SK-N-SH (cell line): ENCODE results near the gene NANS. TPM values are rescaled to one million over a fixed set of nuclear protein-coding genes. Genes with fewer than 3 reads are reported as not detected.

Experiments used
- CTCF ChIA-PET: fragments of 300-600, 350-600 bp; formaldehyde crosslinking; extraction: SDS; loops from one replicate; lab custom pipeline; 2021; lab: Yijun Ruan, JAX
- POLR2A ChIA-PET: fragments of 350-600 bp; sonication (Branson Sonifier 250); formaldehyde crosslinking; extraction: SDS; loops from one replicate; lab custom pipeline; 2020; ENCODE audit warnings: antibody characterized with exemption, inconsistent platforms; lab: Yijun Ruan, JAX
- DNase-seq: peaks from one replicate; pipeline ENCODE4 v3.0.0; 2012
- H2AFZ ChIP-seq: fragments of 200-600 bp; sonication (generic); 2 replicates; pipeline ENCODE4 v1.8.1; 2016; ENCODE audit warnings: antibody characterized with exemption, mild to moderate bottlenecking, low read depth
- H3F3A ChIP-seq: fragments of 200-600 bp; sonication (generic); replicated peaks from 2 replicates; pipeline ENCODE3; 2016; ENCODE audit warnings: antibody characterized with exemption, mild to moderate bottlenecking; ENCODE audit not compliant: insufficient read depth
- H3K27ac ChIP-seq, 2 experiments: fragments of 200-500 bp in 1 of 2; fragments of 200-600 bp in 1 of 2; sonication (Bioruptor generic) in 1 of 2; sonication (generic), shearing (Covaris generic) in 1 of 2; 2 replicates each; pipeline versions ENCODE4 v1.5.1 to v1.6.1; 2014 to 2016; ENCODE audit warnings: low read depth in 2 of 2, inconsistent platforms in 1 of 2, low read length in 1 of 2, mild to moderate bottlenecking in 1 of 2, mixed read lengths in 1 of 2
- H3K27me3 ChIP-seq: fragments of 200-600 bp; sonication (generic), shearing (Covaris generic); 2 replicates; pipeline ENCODE4 v1.6.1; 2016; ENCODE audit warnings: mixed run types; ENCODE audit not compliant: insufficient read depth
- H3K36me3 ChIP-seq, 2 experiments: fragments of 200-500 bp in 1 of 2; fragments of 200-600 bp in 1 of 2; sonication (Bioruptor generic) in 1 of 2; sonication (generic) in 1 of 2; replicated peaks in 1 of 2; 2 replicates each; pipeline versions ENCODE3 to v1.5.1; 2014 to 2016; ENCODE audit warnings: low read length in 1 of 2, mild to moderate bottlenecking in 1 of 2; ENCODE audit not compliant: insufficient read depth in 2 of 2, control insufficient read depth in 1 of 2
- H3K4me1 ChIP-seq, 2 experiments: fragments of 200-500 bp in 1 of 2; fragments of 200-600 bp in 1 of 2; sonication (Bioruptor generic) in 1 of 2; sonication (generic), shearing (Covaris generic) in 1 of 2; 2 replicates each; pipeline versions ENCODE4 v1.5.1 to v1.6.1; 2014 to 2016; ENCODE audit warnings: low read depth in 1 of 2, low read length in 1 of 2, mixed run types in 1 of 2; ENCODE audit not compliant: insufficient read depth in 2 of 2, control insufficient read depth in 1 of 2
- H3K4me2 ChIP-seq: fragments of 200-600 bp; sonication (generic), shearing (Covaris generic); 2 replicates; pipeline ENCODE4 v1.6.1; 2017; ENCODE audit warnings: mixed run types
- H3K4me3 ChIP-seq, 2 experiments: fragments of 200-500 bp in 1 of 2; fragments of 200-600 bp in 1 of 2; sonication (Bioruptor generic) in 1 of 2; sonication (generic), shearing (Covaris generic) in 1 of 2; 2 replicates each; pipeline versions ENCODE4 v1.5.1 to v1.8.1; 2014 to 2016; ENCODE audit warnings: low read depth in 2 of 2, inconsistent platforms in 1 of 2, low read length in 1 of 2, mild to moderate bottlenecking in 1 of 2, mixed read lengths in 1 of 2, moderate library complexity in 1 of 2
- H3K79me2 ChIP-seq: fragments of 200-600 bp; sonication (generic); 2 replicates; pipeline ENCODE4 v1.8.1; 2017; ENCODE audit warnings: mild to moderate bottlenecking; ENCODE audit not compliant: insufficient read depth
- H3K9ac ChIP-seq: fragments of 200-600 bp; sonication (generic); 2 replicates; pipeline ENCODE4 v1.6.1; 2017; ENCODE audit warnings: mixed run types
- H3K9me2 ChIP-seq: fragments of 200-600 bp; sonication (generic); 2 replicates; pipeline ENCODE4 v1.6.1; 2017; ENCODE audit warnings: mixed run types
- H3K9me3 ChIP-seq: fragments of 200-600 bp; sonication (generic); 2 replicates; pipeline ENCODE4 v1.6.1; 2017; ENCODE audit warnings: mixed run types, mild to moderate bottlenecking, moderate library complexity
- H4K20me1 ChIP-seq: fragments of 200-600 bp; sonication (generic); 2 replicates; pipeline ENCODE4 v1.6.1; 2017; ENCODE audit warnings: mild to moderate bottlenecking, mixed run types; ENCODE audit not compliant: insufficient read depth
- EP300 ChIP-seq, 2 experiments: IDR thresholded peaks; 2 replicates each; pipeline versions ENCODE4 v1.4.0 to v1.6.1; 2012; ENCODE audit warnings: borderline replicate concordance in 1 of 2, low read depth in 1 of 2, low read length in 1 of 2
- GABPA ChIP-seq: IDR thresholded peaks from 2 replicates; pipeline ENCODE4 v1.4.0; 2012; ENCODE audit warnings: low read depth, mild to moderate bottlenecking
- MEF2A ChIP-seq: IDR thresholded peaks from 2 replicates; pipeline ENCODE4 v1.4.0; 2012; ENCODE audit warnings: low read depth, borderline replicate concordance
- MXI1 ChIP-seq: IDR thresholded peaks from 2 replicates; pipeline ENCODE4 v1.6.1; 2012; ENCODE audit warnings: mild to moderate bottlenecking, low read depth, low read length, improper control_type of control experiment
- NFIC ChIP-seq: IDR thresholded peaks from 2 replicates; pipeline ENCODE4 v1.4.0; 2012; ENCODE audit warnings: borderline replicate concordance
- RXRA ChIP-seq: IDR thresholded peaks from 2 replicates; pipeline ENCODE4 v1.4.0; 2012; ENCODE audit warnings: low read depth, mild to moderate bottlenecking, borderline replicate concordance
- SMC3 ChIP-seq: IDR thresholded peaks from 2 replicates; pipeline ENCODE4 v1.6.1; 2012; ENCODE audit warnings: low read depth, low read length, improper control_type of control experiment
- TAF1 ChIP-seq: IDR thresholded peaks from 2 replicates; pipeline ENCODE4 v1.6.1; 2012; ENCODE audit warnings: low read depth, mild to moderate bottlenecking, low read length, moderate library complexity, borderline replicate concordance
- TCF12 ChIP-seq: IDR thresholded peaks from 2 replicates; pipeline ENCODE4 v1.4.0; 2012
- WGBS: methylation state at CpG from one replicate; pipeline ENCODE4 v1.1.6; 2017; ENCODE audit warnings: low lambda C conversion rate; 5-methylcytosine and 5-hydroxymethylcytosine counted together
- polyA plus RNA-seq, 3 experiments: library from polyadenylated mRNA; depleted of rRNA; stranded (reverse); fragments of >200 nt; gene quantifications; 2 replicates each; pipeline ENCODE4 v1.2.3, GENCODE V29; 2012
- TF ChIP-seq, protein P1 (sequence below): IDR thresholded peaks from 2 replicates; pipeline ENCODE4; 2012
- TF ChIP-seq, protein P2 (sequence below): fragments of 150-350 bp; IDR thresholded peaks from 2 replicates; pipeline ENCODE4 v1.6.1; 2016; ENCODE audit warnings: mild to moderate bottlenecking, low read depth, low read length

NANS gene
- polyA plus RNA-seq, 1 of the 3 experiments (the other 2 are of a cell fraction) = 61.3 TPM

DNA sequence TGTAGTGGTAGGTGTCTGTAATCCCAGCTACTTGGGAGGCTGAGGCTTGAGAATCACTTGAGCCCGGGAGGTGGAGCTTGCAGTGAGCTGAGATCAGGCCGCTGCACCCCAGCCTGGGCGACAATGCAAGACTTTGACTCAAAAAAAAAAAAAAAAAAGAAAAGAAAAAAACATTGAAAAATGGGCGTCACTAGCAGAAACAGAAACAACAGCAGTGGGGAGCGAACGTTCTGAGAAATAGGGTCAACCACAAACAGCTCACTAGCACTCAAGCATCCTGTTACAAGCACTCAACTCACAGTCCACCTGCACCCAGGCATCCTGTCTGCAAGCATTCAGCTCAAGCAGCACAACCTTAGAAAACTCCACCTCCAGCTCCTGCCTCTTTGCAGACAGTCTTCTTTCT, 45.3 kb downstream of the NANS start:
- Histone ChIP-seq H3K36me3 (peaks cover 0 to 16% of the 10 kb centered on the region in 2 experiments), H3K27me3 (no peaks in the 10 kb centered on the region), H3K9me2 (no peaks in the 10 kb centered on the region), H2AFZ (no peak overlapping the region), H3K4me2 (no peak overlapping the region)
- no peak for TF ChIP-seq EP300 (IDR thresholded peaks at IDR 0.05; ENCODE audit: borderline replicate concordance in 1 of 2, low read depth in 1 of 2, low read length in 1 of 2)
- no peak for TF ChIP-seq RXRA
- no peak for TF ChIP-seq GABPA
- no peak for TF ChIP-seq NFIC
- TF ChIP-seq, protein P1, sequence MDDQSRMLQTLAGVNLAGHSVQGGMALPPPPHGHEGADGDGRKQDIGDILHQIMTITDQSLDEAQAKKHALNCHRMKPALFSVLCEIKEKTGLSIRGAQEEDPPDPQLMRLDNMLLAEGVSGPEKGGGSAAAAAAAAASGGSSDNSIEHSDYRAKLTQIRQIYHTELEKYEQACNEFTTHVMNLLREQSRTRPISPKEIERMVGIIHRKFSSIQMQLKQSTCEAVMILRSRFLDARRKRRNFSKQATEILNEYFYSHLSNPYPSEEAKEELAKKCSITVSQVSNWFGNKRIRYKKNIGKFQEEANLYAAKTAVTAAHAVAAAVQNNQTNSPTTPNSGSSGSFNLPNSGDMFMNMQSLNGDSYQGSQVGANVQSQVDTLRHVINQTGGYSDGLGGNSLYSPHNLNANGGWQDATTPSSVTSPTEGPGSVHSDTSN = no peak
- TF ChIP-seq, protein P2, sequence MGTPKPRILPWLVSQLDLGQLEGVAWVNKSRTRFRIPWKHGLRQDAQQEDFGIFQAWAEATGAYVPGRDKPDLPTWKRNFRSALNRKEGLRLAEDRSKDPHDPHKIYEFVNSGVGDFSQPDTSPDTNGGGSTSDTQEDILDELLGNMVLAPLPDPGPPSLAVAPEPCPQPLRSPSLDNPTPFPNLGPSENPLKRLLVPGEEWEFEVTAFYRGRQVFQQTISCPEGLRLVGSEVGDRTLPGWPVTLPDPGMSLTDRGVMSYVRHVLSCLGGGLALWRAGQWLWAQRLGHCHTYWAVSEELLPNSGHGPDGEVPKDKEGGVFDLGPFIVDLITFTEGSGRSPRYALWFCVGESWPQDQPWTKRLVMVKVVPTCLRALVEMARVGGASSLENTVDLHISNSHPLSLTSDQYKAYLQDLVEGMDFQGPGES = no peak
- no peak for TF ChIP-seq SMC3
- TF ChIP-seq, all 33 proteins: peak for 0
- H3K9ac ChIP-seq = no peak overlapping the region
- peaks cover 0 to 3% of the 10 kb centered on the region in 2 experiments; a peak in 1 of 4 replicates for H3K4me1 ChIP-seq
- H3F3A ChIP-seq = no peaks in the 10 kb centered on the region
- POLR2A ChIA-PET = no interaction called here
- no peak overlapping the region for H3K4me3 ChIP-seq
- no peak for DNase-seq
- no peaks in the 10 kb centered on the region for H3K9me3 ChIP-seq
- CTCF ChIA-PET = interaction anchor here (1.1 kb wide), 1 partner anchor 17 kb away, joined by 3 read pairs; no protein-coding TSS in a partner anchor
- H3K79me2 ChIP-seq = no peaks in the 10 kb centered on the region
- H4K20me1 ChIP-seq = no peaks in the 10 kb centered on the region
- WGBS = 86% methylated on average over 6 of the region's 6 CpGs
- no peak overlapping the region for H3K27ac ChIP-seq

DNA sequence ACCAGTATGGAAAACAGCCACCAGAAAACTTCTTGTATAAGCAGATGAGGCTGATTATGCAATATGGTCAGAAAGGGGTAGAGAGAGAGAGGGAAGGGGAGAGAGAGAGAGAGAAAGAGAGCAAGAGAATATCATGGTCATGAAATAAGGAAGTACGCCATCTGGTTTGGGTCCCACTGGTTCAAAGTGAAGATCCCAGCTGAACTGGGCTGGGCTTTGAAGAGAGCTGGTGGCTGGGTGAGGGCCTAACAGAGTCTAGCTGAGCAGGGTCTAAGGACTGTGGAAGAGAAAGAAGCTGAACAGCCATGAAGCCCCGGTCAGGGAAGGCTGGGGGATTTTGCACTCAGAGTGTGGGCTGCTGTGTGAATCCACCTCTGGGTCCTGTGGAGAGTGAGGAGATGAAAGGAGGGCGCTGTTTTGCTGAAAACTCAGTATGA, 47.9 kb downstream of the NANS start:
- H3K79me2 ChIP-seq = no peaks in the 10 kb centered on the region
- H3K9ac ChIP-seq = no peak overlapping the region
- no peak for TF ChIP-seq TAF1
- TF ChIP-seq TCF12 = no peak
- TF ChIP-seq, all 33 proteins: peak for 0
- no peak overlapping the region for H3K4me2 ChIP-seq
- no peaks in the 10 kb centered on the region for H3K9me2 ChIP-seq
- DNase-seq = no peak
- no peaks in the 10 kb centered on the region for H3K27me3 ChIP-seq
- H3K4me3 ChIP-seq = no peak overlapping the region
- no peaks in the 10 kb centered on the region for H4K20me1 ChIP-seq
- no peaks in the 10 kb centered on the region for H3K9me3 ChIP-seq
- H2AFZ ChIP-seq = no peak overlapping the region
- ChIA-PET CTCF (interaction anchor here (1.5 kb wide), 1 partner anchor 30 kb away, joined by 3 read pairs; no protein-coding TSS in a partner anchor), POLR2A (no interaction called here)
- H3F3A ChIP-seq = no peaks in the 10 kb centered on the region
- H3K36me3 ChIP-seq = peaks cover 1 to 19% of the 10 kb centered on the region in 2 experiments
- 96% methylated on average over 3 of the region's 3 CpGs for WGBS
- H3K4me1 ChIP-seq = peaks cover 0 to 3% of the 10 kb centered on the region in 2 experiments; a peak in 1 of 4 replicates
- no peak overlapping the region for H3K27ac ChIP-seq

DNA sequence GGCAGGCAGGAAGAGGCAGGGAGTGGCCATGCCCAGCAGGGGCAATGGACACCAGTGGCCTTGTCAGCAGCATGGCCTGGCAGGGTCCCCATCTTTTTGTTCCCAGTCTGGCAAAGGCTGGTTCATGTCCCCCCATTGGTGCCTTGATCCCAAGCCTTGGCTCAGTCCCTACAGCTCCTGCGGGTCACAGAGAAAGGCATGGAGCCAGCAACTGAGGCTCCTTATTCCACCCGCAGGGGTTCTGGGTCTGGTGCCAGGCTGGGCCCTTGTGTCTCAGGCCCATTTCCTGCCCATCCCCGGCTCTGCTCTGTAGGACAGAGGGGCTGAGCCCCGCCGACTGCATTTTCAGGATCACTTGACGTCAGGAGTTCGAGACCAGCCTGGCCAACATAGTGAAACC, 48.5 kb downstream of the NANS start:
- Histone ChIP-seq H3K9me3 (no peaks in the 10 kb centered on the region), H3K27ac (no peak overlapping the region), H3K27me3 (no peaks in the 10 kb centered on the region)
- TF ChIP-seq RXRA = no peak
- TF ChIP-seq, protein P1 = no peak
- TF ChIP-seq MXI1 = no peak
- no peak for TF ChIP-seq MEF2A
- TF ChIP-seq, all 33 proteins: peak for 0
- Histone ChIP-seq H3K4me3 (no peak overlapping the region), H3K9ac (no peak overlapping the region), H3F3A (no peaks in the 10 kb centered on the region), H3K36me3 (peaks cover 3 to 16% of the 10 kb centered on the region in 2 experiments), H2AFZ (no peak overlapping the region), H3K4me2 (no peak overlapping the region), H3K79me2 (no peaks in the 10 kb centered on the region), H4K20me1 (no peaks in the 10 kb centered on the region), H3K4me1 (no peaks in the 10 kb centered on the region), H3K9me2 (no peaks in the 10 kb centered on the region)
- DNase-seq = no peak
- WGBS = 100% methylated on average over 1 of the region's 7 CpGs
- POLR2A ChIA-PET = no interaction called here
- CTCF ChIA-PET = interaction anchor here (1.0 to 1.5 kb wide), 2 partner anchors 25 to 31 kb away, joined by 3 read pairs; no protein-coding TSS in a partner anchor
